H1 (cell line): ENCODE data around the gene ALOX5AP. TPM values are rescaled to one million over a fixed set of nuclear protein-coding genes. Genes with fewer than 3 reads are reported as not detected.

Source experiments
- CTCF ChIA-PET: fragments of 300-600 bp; sonication (Branson Sonifier 250); formaldehyde crosslinking; loops from one replicate; lab custom pipeline; 2021; ENCODE audit not compliant: partially characterized antibody; lab: Charles Lee
- POLR2A ChIA-PET: fragments of 300-600 bp; sonication (Branson Sonifier 250); formaldehyde crosslinking; loops from one replicate; lab custom pipeline; 2021; ENCODE audit warnings: inconsistent platforms; ENCODE audit not compliant: partially characterized antibody; lab: Charles Lee
- DNase-seq, 2 experiments: peaks; one replicate each; pipeline versions ENCODE4 v3.0.0 to v3.0.0-alpha.2; 2010 to 2022; ENCODE audit warnings: low spot score in 2 of 2, low read depth in 1 of 2, mixed read lengths in 1 of 2
- FAIRE-seq: peaks from 2 replicates; lab custom pipeline; 2011; peaks lifted over from hg19 to GRCh38; lab: Jason Lieb, UNC
- H2AFZ ChIP-seq: 2 replicates; pipeline ENCODE4 v1.8.1; 2012; ENCODE audit warnings: low read length, inconsistent platforms
- H2AK5ac ChIP-seq: 2 replicates; pipeline ENCODE4 v1.6.1; 2013; ENCODE audit warnings: low read depth, low read length
- H2BK120ac ChIP-seq: replicated peaks from 2 replicates; pipeline ENCODE3; 2013; ENCODE audit warnings: low read depth, low read length, inconsistent platforms
- H2BK12ac ChIP-seq: 2 replicates; pipeline ENCODE4 v1.6.1; 2013; ENCODE audit warnings: low read depth, low read length
- H2BK15ac ChIP-seq: 2 replicates; pipeline ENCODE4 v1.6.1; 2013; ENCODE audit warnings: low read length
- H2BK20ac ChIP-seq: 2 replicates; pipeline ENCODE4 v1.6.1; 2013; ENCODE audit warnings: low read length
- H2BK5ac ChIP-seq: 2 replicates; pipeline ENCODE4 v1.6.1; 2013; ENCODE audit warnings: low read depth, low read length
- H3K14ac ChIP-seq: 2 replicates; pipeline ENCODE4 v1.6.1; 2013; ENCODE audit warnings: inconsistent platforms; ENCODE audit not compliant: insufficient read length
- H3K18ac ChIP-seq: 2 replicates; pipeline ENCODE4 v1.6.1; 2013; ENCODE audit warnings: low read length; ENCODE audit errors: extremely low read depth
- H3K23ac ChIP-seq: 2 replicates; pipeline ENCODE4 v1.6.1; 2013; ENCODE audit warnings: inconsistent platforms; ENCODE audit not compliant: insufficient read length
- H3K23me2 ChIP-seq: 2 replicates; pipeline ENCODE4 v1.6.1; 2013; ENCODE audit warnings: low read depth, low read length
- H3K27ac ChIP-seq: 2 replicates; pipeline ENCODE4 v1.6.1; 2011; ENCODE audit warnings: low read depth, low read length, inconsistent platforms
- H3K27me3 ChIP-seq, 4 experiments: replicated peaks in 1 of 4; 1 replicate in 1 of 4; 2 replicates in 3 of 4; pipeline versions ENCODE4 v1.6.1 to v1.8.1; 2011 to 2013; ENCODE audit warnings: low read length in 3 of 4, mild to moderate bottlenecking in 3 of 4, inconsistent platforms in 2 of 4, mixed read lengths in 2 of 4, moderate library complexity in 1 of 4; ENCODE audit not compliant: control insufficient read depth in 3 of 4, insufficient read depth in 3 of 4; ENCODE audit errors: extremely low read depth in 1 of 4
- H3K36me3 ChIP-seq, 4 experiments: 2 replicates each; pipeline versions ENCODE4 v1.6.1 to v1.8.1; 2011 to 2013; ENCODE audit warnings: mild to moderate bottlenecking in 4 of 4, low read length in 3 of 4, moderate library complexity in 2 of 4, control low read depth in 1 of 4, inconsistent platforms in 1 of 4; ENCODE audit not compliant: insufficient read depth in 4 of 4, control insufficient read depth in 2 of 4
- H3K4ac ChIP-seq: replicated peaks from 2 replicates; pipeline ENCODE3; 2013; ENCODE audit warnings: low read length, low read depth, mixed read lengths, inconsistent platforms; ENCODE audit not compliant: insufficient read length
- H3K4me1 ChIP-seq, 4 experiments: replicated peaks in 1 of 4; 1 replicate in 1 of 4; 2 replicates in 3 of 4; pipeline versions ENCODE4 v1.6.1 to v1.8.1; 2011 to 2013; ENCODE audit warnings: low read length in 3 of 4, inconsistent platforms in 2 of 4, mixed read lengths in 1 of 4; ENCODE audit not compliant: insufficient read depth in 4 of 4, control insufficient read depth in 3 of 4
- H3K4me2 ChIP-seq, 2 experiments: 2 replicates each; pipeline versions ENCODE4 v1.6.1 to v1.8.1; 2011 to 2013; ENCODE audit warnings: low read depth in 2 of 2, low read length in 2 of 2, control low read depth in 1 of 2, inconsistent platforms in 1 of 2, mild to moderate bottlenecking in 1 of 2; ENCODE audit not compliant: insufficient read depth in 1 of 2
- H3K4me3 ChIP-seq, 4 experiments: fragments of 200-600, 300-600 bp in 1 of 4; sonication (generic), shearing (Covaris generic), sonication (Bioruptor Twin) in 1 of 4; 2 replicates each; pipeline versions ENCODE4 v1.5.1 to v1.8.1; 2011 to 2016; ENCODE audit warnings: low read length in 4 of 4, low read depth in 3 of 4, control low read depth in 2 of 4, inconsistent platforms in 2 of 4, mild to moderate bottlenecking in 2 of 4, mixed read lengths in 1 of 4, moderate library complexity in 1 of 4; ENCODE audit not compliant: insufficient read depth in 2 of 4; ENCODE audit errors: extremely low read depth in 1 of 4
- H3K56ac ChIP-seq: replicated peaks from 2 replicates; pipeline ENCODE3; 2013; ENCODE audit warnings: low read depth, mild to moderate bottlenecking, mixed read lengths, low read length, inconsistent platforms; ENCODE audit not compliant: insufficient read length
- H3K79me1 ChIP-seq: 2 replicates; pipeline ENCODE4 v1.6.1; 2013; ENCODE audit warnings: low read depth, low read length, control low read depth
- H3K79me2 ChIP-seq, 2 experiments: 2 replicates each; pipeline versions ENCODE4 v1.6.1 to v1.8.1; 2012 to 2013; ENCODE audit warnings: low read length in 2 of 2, mild to moderate bottlenecking in 2 of 2, inconsistent platforms in 1 of 2; ENCODE audit not compliant: insufficient read depth in 2 of 2, control insufficient read depth in 1 of 2
- H3K9ac ChIP-seq, 4 experiments: replicated peaks in 1 of 4; 1 replicate in 1 of 4; 2 replicates in 3 of 4; pipeline versions ENCODE4 v1.6.1 to v1.8.1; 2011 to 2013; ENCODE audit warnings: low read depth in 3 of 4, low read length in 3 of 4, control low read depth in 2 of 4, mild to moderate bottlenecking in 2 of 4, moderate library complexity in 2 of 4, inconsistent platforms in 1 of 4; ENCODE audit errors: extremely low read depth in 1 of 4
- H3K9me3 ChIP-seq, 2 experiments: 2 replicates each; pipeline versions ENCODE4 v1.6.1 to v1.8.1; 2012 to 2013; ENCODE audit warnings: mild to moderate bottlenecking in 2 of 2, moderate library complexity in 2 of 2, control low read depth in 1 of 2, inconsistent platforms in 1 of 2, low read depth in 1 of 2, low read length in 1 of 2, mixed read lengths in 1 of 2; ENCODE audit not compliant: insufficient read depth in 2 of 2
- H4K20me1 ChIP-seq, 2 experiments: replicated peaks in 1 of 2; 2 replicates each; pipeline versions ENCODE3 to v1.8.1; 2011 to 2013; ENCODE audit warnings: inconsistent platforms in 2 of 2, low read length in 2 of 2, mild to moderate bottlenecking in 1 of 2; ENCODE audit not compliant: insufficient read depth in 2 of 2, control insufficient read depth in 1 of 2
- H4K5ac ChIP-seq: 2 replicates; pipeline ENCODE4 v1.6.1; 2013; ENCODE audit warnings: low read length, low read depth, mixed read lengths, inconsistent platforms; ENCODE audit not compliant: insufficient read length
- H4K8ac ChIP-seq: 2 replicates; pipeline ENCODE4 v1.8.0; 2013; ENCODE audit warnings: mild to moderate bottlenecking, moderate library complexity, low read length, inconsistent platforms; ENCODE audit not compliant: insufficient read depth; ENCODE audit errors: extremely low read depth
- H4K91ac ChIP-seq: replicated peaks from 2 replicates; pipeline ENCODE3; 2013; ENCODE audit warnings: low read length, mixed read lengths, inconsistent platforms; ENCODE audit not compliant: insufficient read length
- CHD1 ChIP-seq: IDR thresholded peaks from 2 replicates; pipeline ENCODE4 v1.6.1; 2012; ENCODE audit warnings: low read depth, low read length, improper control_type of control experiment
- HDAC6 ChIP-seq: IDR thresholded peaks from one replicate; pipeline ENCODE4 v1.7.1; 2012; ENCODE audit warnings: low read depth, mild to moderate bottlenecking, inconsistent platforms, low read length, moderate library complexity
- RAD21 ChIP-seq, 2 experiments: IDR thresholded peaks in 1 of 2; conservative IDR thresholded peaks in 1 of 2; 2 replicates each; pipeline ENCODE4 v1.6.1; 2011; ENCODE audit warnings: low read depth in 2 of 2, low read length in 2 of 2, improper control_type of control experiment in 1 of 2, inconsistent platforms in 1 of 2, mild to moderate bottlenecking in 1 of 2, moderate library complexity in 1 of 2
- SP1 ChIP-seq: IDR thresholded peaks from 2 replicates; pipeline ENCODE4 v1.6.1; 2011; ENCODE audit warnings: low read depth, low read length
- SRF ChIP-seq: IDR thresholded peaks from 2 replicates; pipeline ENCODE4 v1.6.1; 2011; ENCODE audit warnings: mild to moderate bottlenecking, low read depth, low read length, moderate library complexity
- TCF12 ChIP-seq: IDR thresholded peaks from 2 replicates; pipeline ENCODE4 v1.6.1; 2011; ENCODE audit warnings: low read depth, mild to moderate bottlenecking, low read length
- TEAD4 ChIP-seq: IDR thresholded peaks from 2 replicates; pipeline ENCODE4 v1.6.1; 2012; ENCODE audit warnings: low read depth, low read length, inconsistent platforms, mixed read lengths
- whole genome bisulfite sequencing, 2 experiments: shearing (Covaris generic) in 1 of 2; methylation state at CpG; one replicate each; pipeline versions ENCODE4 v1.1.6 to v1.1.7; 2013 to 2015; ENCODE audit warnings: low lambda C conversion rate in 2 of 2, mixed read lengths in 2 of 2, inconsistent platforms in 1 of 2, low coverage in 1 of 2, missing lambda C conversion rate in 1 of 2; ENCODE audit not compliant: insufficient replicate concordance in 2 of 2, insufficient coverage in 1 of 2, insufficient read length in 1 of 2; ENCODE audit errors: extremely low coverage in 1 of 2, missing lambda C conversion rate in 1 of 2; 5-methylcytosine and 5-hydroxymethylcytosine counted together
- polyA plus RNA-seq, 7 experiments: library from polyadenylated mRNA; depleted of rRNA in 3 of 7; stranded (reverse) in 5 of 7; unstranded in 2 of 7; fragments of >200 nt in 5 of 7; fragments of 200-250 nt in 2 of 7; gene quantifications; 1 replicate in 5 of 7; 2 replicates in 1 of 7; 4 replicates in 1 of 7; pipeline versions ENCODE4 v1.2.1 to v1.2.3, GENCODE V29; 2011 to 2013; ENCODE audit warnings: missing spikeins in 2 of 7, mixed read lengths in 2 of 7
- total RNA-seq: library from RNA; stranded (reverse); fragmentation: NEBNext Ultra II Directional; extraction: Animal tissue kit (Norgen Biotek cat#: 25700); gene quantifications from 2 replicates; pipeline ENCODE4 v1.2.1, GENCODE V29; 2021
- TF ChIP-seq, protein P1 (sequence below), 3 experiments: IDR thresholded peaks; 1 replicate in 2 of 3; 2 replicates in 1 of 3; pipeline versions ENCODE4 v1.5.1 to v1.6.1; 2011; ENCODE audit warnings: low read length in 3 of 3, mild to moderate bottlenecking in 3 of 3, inconsistent platforms in 2 of 3, low read depth in 1 of 3, moderate library complexity in 1 of 3; ENCODE audit not compliant: insufficient read depth in 1 of 3; ENCODE audit errors: control extremely low read depth in 1 of 3
- TF ChIP-seq, protein P2 (sequence below): IDR thresholded peaks from 2 replicates; pipeline ENCODE4 v1.6.1; 2012; ENCODE audit warnings: inconsistent platforms

ALOX5AP gene
- total and polyA plus RNA-seq, 2 of the 8 experiments (the other 6 are each of a cell fraction or from before 2014, with no cell fraction given): not detected

DNA sequence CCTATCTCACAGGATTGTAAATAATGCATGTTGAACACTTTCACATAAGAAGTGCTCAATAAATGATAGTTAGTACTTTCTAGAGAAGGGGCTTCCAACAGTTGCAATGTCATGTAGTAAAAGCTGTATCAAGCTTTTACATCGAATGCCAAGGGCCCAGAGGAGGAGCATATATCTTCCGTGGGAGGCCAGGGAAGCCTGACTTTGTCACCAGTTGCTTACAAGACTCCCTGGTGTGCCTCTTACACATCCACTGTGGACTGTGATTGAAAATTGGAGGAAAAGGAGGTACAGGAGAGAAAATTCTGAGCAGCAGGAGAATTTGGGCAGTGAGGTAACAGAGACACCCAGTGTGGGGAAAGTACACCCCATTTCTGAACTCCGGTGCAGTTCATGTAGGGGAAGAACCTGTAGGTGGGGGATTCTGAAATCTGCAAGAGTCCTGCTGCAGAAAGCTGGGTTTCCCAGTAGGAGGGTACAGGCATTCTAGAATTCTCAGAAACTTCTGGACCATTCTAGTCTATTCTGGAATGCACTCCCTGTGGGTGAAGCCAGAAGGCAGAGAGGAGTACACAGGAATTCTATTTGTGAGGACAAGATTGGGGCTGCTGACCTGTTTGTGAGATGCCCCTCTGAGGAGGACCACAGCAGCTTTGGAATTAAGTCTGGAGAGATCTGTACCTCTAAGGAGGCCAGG lies 54.0 kb downstream of the ALOX5AP start:
- Histone ChIP-seq H3K4me1 (peaks cover 0 to 3% (median 1%) of the 10 kb centered on the region in 4 experiments; a peak in 2 of 7 replicates), H4K91ac (no peak overlapping the region), H4K5ac (no peak overlapping the region), H3K9me3 (no peaks in the 10 kb centered on the region), H3K23me2 (no peaks in the 10 kb centered on the region; the same call in 1 of the 2 replicates), H3K56ac (no peak overlapping the region), H3K36me3 (no peaks in the 10 kb centered on the region), H2BK5ac (no peak overlapping the region), H3K4me2 (no peak overlapping the region), H2BK15ac (no peak overlapping the region), H3K27me3 (0 out of 7 replicates have a peak, but pooled peaks cover 0 to 2% (median 0%) of the 10 kb centered on the region in 4 experiments), H3K4me3 (no peak overlapping the region), H2BK20ac (no peak overlapping the region), H3K23ac (no peak overlapping the region), H3K14ac (no peak overlapping the region), H2BK12ac (no peak overlapping the region), H2AFZ (no peak overlapping the region), H3K79me2 (no peaks in the 10 kb centered on the region), H3K18ac (no peak overlapping the region), H2AK5ac (no peak overlapping the region), H3K79me1 (no peaks in the 10 kb centered on the region), H3K27ac (no peak overlapping the region), H3K4ac (no peak overlapping the region), H4K8ac (no peak overlapping the region), H4K20me1 (no peaks in the 10 kb centered on the region), H2BK120ac (no peak overlapping the region), H3K9ac (no peak overlapping the region)
- DNase-seq (no peak), FAIRE-seq (no peak)
- CTCF ChIA-PET: interaction anchor here (0.7 to 4.1 kb wide), 4 partner anchors 13 to 614 kb away, joined by 3 to 29 read pairs (median 4); no protein-coding TSS in a partner anchor
- POLR2A ChIA-PET: no interaction called here
- WGBS, 2 experiments: 87% methylated on average over 3 of the region's 3 CpGs; no CpG with 5 or more reads in 1 of the 2 experiments
- TF ChIP-seq RAD21 (IDR thresholded peaks at IDR 0.05 in 1 of 2, conservative IDR thresholded peaks at IDR 0.05 in 1 of 2; ENCODE audit: low read depth in 2 of 2, low read length in 2 of 2) (no peak), SP1 (no peak), CHD1 (no peak), SRF (no peak), TCF12 (no peak), TEAD4 (no peak), HDAC6 (no peak)
- TF ChIP-seq, protein P1, sequence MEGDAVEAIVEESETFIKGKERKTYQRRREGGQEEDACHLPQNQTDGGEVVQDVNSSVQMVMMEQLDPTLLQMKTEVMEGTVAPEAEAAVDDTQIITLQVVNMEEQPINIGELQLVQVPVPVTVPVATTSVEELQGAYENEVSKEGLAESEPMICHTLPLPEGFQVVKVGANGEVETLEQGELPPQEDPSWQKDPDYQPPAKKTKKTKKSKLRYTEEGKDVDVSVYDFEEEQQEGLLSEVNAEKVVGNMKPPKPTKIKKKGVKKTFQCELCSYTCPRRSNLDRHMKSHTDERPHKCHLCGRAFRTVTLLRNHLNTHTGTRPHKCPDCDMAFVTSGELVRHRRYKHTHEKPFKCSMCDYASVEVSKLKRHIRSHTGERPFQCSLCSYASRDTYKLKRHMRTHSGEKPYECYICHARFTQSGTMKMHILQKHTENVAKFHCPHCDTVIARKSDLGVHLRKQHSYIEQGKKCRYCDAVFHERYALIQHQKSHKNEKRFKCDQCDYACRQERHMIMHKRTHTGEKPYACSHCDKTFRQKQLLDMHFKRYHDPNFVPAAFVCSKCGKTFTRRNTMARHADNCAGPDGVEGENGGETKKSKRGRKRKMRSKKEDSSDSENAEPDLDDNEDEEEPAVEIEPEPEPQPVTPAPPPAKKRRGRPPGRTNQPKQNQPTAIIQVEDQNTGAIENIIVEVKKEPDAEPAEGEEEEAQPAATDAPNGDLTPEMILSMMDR (IDR thresholded peaks at IDR 0.05; ENCODE audit: control extremely low read depth in 1 of 3, insufficient read depth in 1 of 3, low read depth in 1 of 3, low read length in 3 of 3): no peak
- TF ChIP-seq, protein P2, sequence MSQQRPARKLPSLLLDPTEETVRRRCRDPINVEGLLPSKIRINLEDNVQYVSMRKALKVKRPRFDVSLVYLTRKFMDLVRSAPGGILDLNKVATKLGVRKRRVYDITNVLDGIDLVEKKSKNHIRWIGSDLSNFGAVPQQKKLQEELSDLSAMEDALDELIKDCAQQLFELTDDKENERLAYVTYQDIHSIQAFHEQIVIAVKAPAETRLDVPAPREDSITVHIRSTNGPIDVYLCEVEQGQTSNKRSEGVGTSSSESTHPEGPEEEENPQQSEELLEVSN: no peak
